Cardiac muscle cell (in vitro differentiated cells and primary cell): ENCODE measurements around the gene MED8. TPM values are rescaled to one million over a fixed set of nuclear protein-coding genes. Genes with fewer than 3 reads are reported as not detected.
A peak's percentile ranks its signal among the peaks of the same experiment; 100 is the strongest.

Experiments used
- DNase-seq, 2 donors: peaks; one replicate each; pipeline versions ENCODE4 v3.0.0 to v3.0.0-alpha.2; 2010 to 2017; ENCODE audit warnings: low read depth in 1 of 2, low spot score in 1 of 2
- H3K27ac ChIP-seq: fragments of 200-600 bp; sonication (generic); 2 replicates; pipeline ENCODE4 v1.5.1; 2016
- H3K27me3 ChIP-seq: fragments of 200-600 bp; sonication (generic); 2 replicates; pipeline ENCODE4 v1.6.0; 2016; ENCODE audit warnings: control low read depth
- H3K36me3 ChIP-seq: fragments of 200-600 bp; sonication (generic); 2 replicates; pipeline ENCODE4 v1.5.1; 2016; ENCODE audit warnings: control low read depth
- H3K4me1 ChIP-seq: fragments of 200-600 bp; sonication (generic); 2 replicates; pipeline ENCODE4 v1.8.1; 2017; ENCODE audit warnings: low read depth, mild to moderate bottlenecking, mixed run types
- H3K4me3 ChIP-seq: fragments of 200-600 bp; sonication (generic); 2 replicates; pipeline ENCODE4 v1.5.1; 2016; ENCODE audit warnings: mild to moderate bottlenecking
- H3K9me3 ChIP-seq: fragments of 200-600 bp; sonication (generic); 2 replicates; pipeline ENCODE4 v1.5.1; 2017; ENCODE audit warnings: low read depth, mild to moderate bottlenecking, control low read depth
- CTCF ChIP-seq: IDR thresholded peaks from 2 replicates; pipeline ENCODE4 v1.5.1; 2012; ENCODE audit warnings: low read depth, mild to moderate bottlenecking, low read length
- polyA plus RNA-seq: library from polyadenylated mRNA; unstranded; fragments of >200 nt; fragmentation: Nextera tagmentation; extraction: Ambion mirVana; gene quantifications from 2 replicates; pipeline ENCODE4 v1.2.1, GENCODE V29; 2016
- total RNA-seq: library from RNA; depleted of rRNA; stranded (reverse); fragments of >200 nt; gene quantifications from 2 replicates; pipeline ENCODE4 v1.2.3, GENCODE V29; 2016

Gene MED8
- total and polyA plus RNA-seq, 2 experiments from 2014 or later: 25.5 to 38.8 TPM

GRCh38 chr1:43358746-43359693 is 30.6 kb downstream of the MED8 start, which contains the start of gene CDC20:
Gene CDC20, plus strand, starts transcription at chr1:43358981. Its CDS starts 235 bp downstream, at chr1:43359216.
- peaks cover 36% of the 10 kb centered on the region for H3K36me3 ChIP-seq
- H3K9me3 ChIP-seq: no peaks in the 10 kb centered on the region
- H3K4me3 ChIP-seq: peak within 1 kb of the TSS; percentile 66
- DNase-seq: peak; percentile 97 to 100
- no peaks in the 10 kb centered on the region for H3K27me3 ChIP-seq
- H3K4me1 ChIP-seq: peaks cover 4% of the 10 kb centered on the region
- no peak for TF ChIP-seq CTCF
- H3K27ac ChIP-seq: peak within 1 kb of the TSS; percentile 94

GRCh38 chr1:43358121-43358745 is 31.4 kb downstream of the MED8 start:
- no peaks in the 10 kb centered on the region for H3K27me3 ChIP-seq
- peaks cover 4% of the 10 kb centered on the region for H3K4me1 ChIP-seq
- TF ChIP-seq CTCF: peak; percentile 44
- H3K36me3 ChIP-seq: peaks cover 28% of the 10 kb centered on the region
- H3K4me3 ChIP-seq: peak overlapping the region; percentile 66
- no peaks in the 10 kb centered on the region for H3K9me3 ChIP-seq
- peak overlapping the region; percentile 94 for H3K27ac ChIP-seq
- peak in 1 of 2 donors; percentile 66 for DNase-seq

GRCh38 chr1:43357251-43357650 is 32.3 kb downstream of the MED8 start:
- TF ChIP-seq CTCF: no peak
- Histone ChIP-seq H3K36me3 (peaks cover 19% of the 10 kb centered on the region), H3K27me3 (no peaks in the 10 kb centered on the region), H3K27ac (no peak overlapping the region), H3K4me1 (peaks cover 4% of the 10 kb centered on the region), H3K9me3 (no peaks in the 10 kb centered on the region), H3K4me3 (no peak overlapping the region)
- no peak for DNase-seq

- no peak for TF ChIP-seq CTCF
- DNase-seq: no peak
- Histone ChIP-seq H3K9me3 (no peaks in the 10 kb centered on the region), H3K36me3 (peaks cover under 1% of the 10 kb centered on the region), H3K27ac (no peak overlapping the region), H3K4me1 (peaks cover 7% of the 10 kb centered on the region), H3K27me3 (no peaks in the 10 kb centered on the region), H3K4me3 (no peak overlapping the region)
These were observed 34.7 kb downstream of the MED8 start for GRCh38 chr1:43354936-43355335.

GRCh38 chr1:43354471-43354870 is 35.1 kb downstream of the MED8 start:
- TF ChIP-seq CTCF: no peak
- no peaks in the 10 kb centered on the region for H3K27me3 ChIP-seq
- no peak overlapping the region for H3K27ac ChIP-seq
- H3K9me3 ChIP-seq: no peaks in the 10 kb centered on the region
- no peak overlapping the region for H3K4me3 ChIP-seq
- H3K36me3 ChIP-seq: no peaks in the 10 kb centered on the region
- DNase-seq: no peak
- H3K4me1 ChIP-seq: peaks cover 6% of the 10 kb centered on the region
